Measurements from ENCODE around the gene PIP4K2B.

Gene PIP4K2B

GRCh38 chr17:38743556-38744171 lies 55.7 kb downstream of the PIP4K2B start:
- Histone ChIP-seq H3K4me1 (ENCODE audit: insufficient read depth, low read length) (peaks cover 20% of the 10 kb centered on the region), H3K9me3 (ENCODE audit: control insufficient read depth, insufficient read depth, low read length) (no peaks in the 10 kb centered on the region), H3K36me3 (ENCODE audit: insufficient read depth, low read length) (no peaks in the 10 kb centered on the region; the same call in 1 of the 2 replicates), H3K9ac (ENCODE audit: low read depth, low read length) (no peak overlapping the region)

- H3K4me1 ChIP-seq (ENCODE audit: insufficient read depth, low read length), result peaks cover 20% of the 10 kb centered on the region
- no peaks in the 10 kb centered on the region for H3K9me3 ChIP-seq (ENCODE audit: control insufficient read depth, insufficient read depth, low read length)
- H3K36me3 ChIP-seq (ENCODE audit: insufficient read depth, low read length), result no peaks in the 10 kb centered on the region; the same call in none of the 2 replicates
- H3K9ac ChIP-seq (ENCODE audit: low read depth, low read length), result no peak overlapping the region
Measured at GRCh38 chr17:38742411-38743308, 56.7 kb downstream of the PIP4K2B start.

DNA sequence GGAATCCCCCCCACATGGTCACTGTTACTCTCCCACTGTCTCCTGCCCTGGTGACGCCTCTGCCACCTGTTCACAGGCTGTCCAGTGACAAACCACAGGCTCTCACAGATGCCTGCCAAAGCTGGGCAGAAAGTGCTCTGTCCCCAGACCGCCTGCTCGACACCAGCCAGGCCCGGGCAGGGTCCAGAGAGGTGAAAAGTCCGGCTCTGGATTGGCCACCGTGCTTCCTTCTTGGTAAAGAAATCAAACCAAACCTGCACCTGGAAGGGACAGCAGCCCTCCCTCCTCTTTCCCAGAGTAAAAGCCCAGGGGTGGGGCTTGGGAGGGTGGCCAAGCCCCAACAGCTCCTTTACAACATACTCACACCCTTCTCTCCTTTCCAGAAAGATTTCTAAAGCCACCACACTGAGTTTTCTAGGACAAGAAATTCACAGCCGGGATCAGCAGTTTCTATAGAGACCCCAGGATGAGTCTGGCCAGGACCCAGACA lies 57.4 kb downstream of the PIP4K2B start:
- Histone ChIP-seq H3K9me3 (ENCODE audit: control insufficient read depth, insufficient read depth, low read length) (no peaks in the 10 kb centered on the region), H3K36me3 (ENCODE audit: insufficient read depth, low read length) (no peaks in the 10 kb centered on the region; the same call in none of the 2 replicates), H3K9ac (ENCODE audit: low read depth, low read length) (no peak overlapping the region), H3K4me1 (ENCODE audit: insufficient read depth, low read length) (peaks cover 20% of the 10 kb centered on the region)

- Histone ChIP-seq H3K9ac (ENCODE audit: low read depth, low read length) (no peak overlapping the region), H3K36me3 (ENCODE audit: insufficient read depth, low read length) (no peaks in the 10 kb centered on the region; the same call in none of the 2 replicates), H3K4me1 (ENCODE audit: insufficient read depth, low read length) (peaks cover 18% of the 10 kb centered on the region), H3K9me3 (ENCODE audit: control insufficient read depth, insufficient read depth, low read length) (no peaks in the 10 kb centered on the region)
Measured at GRCh38 chr17:38741461-38741860, 57.9 kb downstream of the PIP4K2B start.

DNA sequence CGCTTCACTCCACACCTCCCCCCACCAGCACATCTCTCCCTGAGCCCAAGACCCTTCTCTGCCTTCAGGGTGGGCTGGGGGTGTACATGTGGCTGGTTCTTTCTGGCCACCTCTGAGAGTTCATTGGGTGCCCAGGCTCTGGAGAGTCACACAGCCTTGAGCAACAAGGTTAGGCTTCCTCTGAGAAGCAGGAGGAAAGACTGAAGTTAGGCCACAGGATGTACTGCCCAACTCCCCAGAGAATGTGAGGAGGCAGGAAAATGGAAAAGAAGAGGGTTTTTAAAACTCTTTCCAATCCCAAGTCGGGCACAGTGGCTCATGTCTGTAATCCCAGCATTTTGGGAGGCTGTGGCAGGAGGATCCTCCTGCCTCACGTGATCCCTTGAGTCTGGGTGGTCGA lies 58.5 kb downstream of the PIP4K2B start:
- H3K9me3 ChIP-seq (ENCODE audit: control insufficient read depth, insufficient read depth, low read length), result no peaks in the 10 kb centered on the region
- no peaks in the 10 kb centered on the region; the same call in none of the 2 replicates for H3K36me3 ChIP-seq (ENCODE audit: insufficient read depth, low read length)
- H3K9ac ChIP-seq (ENCODE audit: low read depth, low read length), result no peak overlapping the region
- H3K4me1 ChIP-seq (ENCODE audit: insufficient read depth, low read length), result peaks cover 12% of the 10 kb centered on the region

DNA sequence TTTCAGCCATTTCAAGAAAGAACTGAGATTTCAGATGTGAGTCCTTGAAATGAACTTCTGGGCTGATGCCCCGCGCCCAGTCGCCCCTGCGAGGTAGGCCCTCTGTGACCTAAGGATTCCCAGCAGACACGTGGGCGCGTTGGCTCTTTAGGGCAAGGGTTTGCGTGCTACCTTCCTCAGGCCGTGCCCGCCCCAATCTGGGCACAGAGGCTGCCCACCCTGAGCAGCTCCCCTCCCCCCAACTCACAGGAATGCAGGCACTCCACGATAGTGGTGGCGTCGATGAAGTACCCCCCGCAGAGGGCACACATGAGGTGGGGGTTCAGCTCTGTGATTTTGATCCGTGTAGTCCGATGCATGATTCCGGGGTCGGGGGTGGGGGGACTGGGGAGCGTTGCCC lies 59.3 kb downstream of the PIP4K2B start:
- no peaks in the 10 kb centered on the region; the same call in none of the 2 replicates for H3K36me3 ChIP-seq (ENCODE audit: insufficient read depth, low read length)
- no peaks in the 10 kb centered on the region for H3K9me3 ChIP-seq (ENCODE audit: control insufficient read depth, insufficient read depth, low read length)
- no peak overlapping the region for H3K9ac ChIP-seq (ENCODE audit: low read depth, low read length)
- H3K4me1 ChIP-seq (ENCODE audit: insufficient read depth, low read length), result peaks cover 6% of the 10 kb centered on the region

DNA sequence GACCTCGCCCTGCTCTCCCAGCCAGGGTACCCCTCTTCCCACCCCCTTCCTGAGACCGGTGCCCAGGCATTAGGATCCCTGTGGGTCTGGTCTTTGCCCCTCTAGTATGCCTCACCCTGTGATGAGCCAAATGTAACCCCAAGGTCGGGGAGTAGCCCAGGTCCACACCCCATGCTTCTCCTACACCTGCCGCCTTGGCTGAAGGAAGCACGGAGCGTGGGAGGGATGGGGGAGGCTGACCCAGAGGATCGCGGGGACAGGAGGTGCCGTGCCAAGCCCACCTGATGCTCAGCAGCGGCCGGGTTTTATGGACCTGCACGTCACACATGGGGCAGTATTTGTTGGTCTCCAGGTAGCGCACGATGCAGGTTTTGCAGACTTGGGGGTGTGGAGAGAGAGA lies 60.1 kb downstream of the PIP4K2B start:
- H3K9me3 ChIP-seq (ENCODE audit: control insufficient read depth, insufficient read depth, low read length), result no peaks in the 10 kb centered on the region
- H3K4me1 ChIP-seq (ENCODE audit: insufficient read depth, low read length), result peaks cover 7% of the 10 kb centered on the region
- no peak overlapping the region for H3K9ac ChIP-seq (ENCODE audit: low read depth, low read length)
- no peaks in the 10 kb centered on the region; the same call in none of the 2 replicates for H3K36me3 ChIP-seq (ENCODE audit: insufficient read depth, low read length)

DNA sequence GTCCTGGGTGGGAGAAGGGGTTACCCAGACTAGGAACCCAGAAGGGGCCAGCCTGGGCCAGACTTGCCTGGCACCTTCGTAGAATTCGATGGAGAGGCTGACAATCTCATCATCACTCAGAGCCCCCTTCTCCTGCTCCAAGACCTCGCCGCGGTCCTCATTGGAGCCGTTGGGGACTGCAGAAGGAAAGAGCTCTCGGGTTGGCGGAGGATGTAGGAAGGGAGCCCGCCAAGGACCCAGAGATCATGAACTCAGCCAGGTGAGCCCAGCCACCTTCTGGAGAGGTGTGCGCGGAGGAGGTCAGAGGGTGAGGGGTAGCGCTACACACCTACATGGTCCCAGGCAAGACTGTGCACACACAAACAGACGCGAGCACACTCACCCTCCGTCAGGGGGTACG lies 60.7 kb downstream of the PIP4K2B start:
- Histone ChIP-seq H3K9ac (ENCODE audit: low read depth, low read length) (no peak overlapping the region), H3K9me3 (ENCODE audit: control insufficient read depth, insufficient read depth, low read length) (no peaks in the 10 kb centered on the region), H3K4me1 (ENCODE audit: insufficient read depth, low read length) (peaks cover 6% of the 10 kb centered on the region), H3K36me3 (ENCODE audit: insufficient read depth, low read length) (no peaks in the 10 kb centered on the region; the same call in none of the 2 replicates)

DNA sequence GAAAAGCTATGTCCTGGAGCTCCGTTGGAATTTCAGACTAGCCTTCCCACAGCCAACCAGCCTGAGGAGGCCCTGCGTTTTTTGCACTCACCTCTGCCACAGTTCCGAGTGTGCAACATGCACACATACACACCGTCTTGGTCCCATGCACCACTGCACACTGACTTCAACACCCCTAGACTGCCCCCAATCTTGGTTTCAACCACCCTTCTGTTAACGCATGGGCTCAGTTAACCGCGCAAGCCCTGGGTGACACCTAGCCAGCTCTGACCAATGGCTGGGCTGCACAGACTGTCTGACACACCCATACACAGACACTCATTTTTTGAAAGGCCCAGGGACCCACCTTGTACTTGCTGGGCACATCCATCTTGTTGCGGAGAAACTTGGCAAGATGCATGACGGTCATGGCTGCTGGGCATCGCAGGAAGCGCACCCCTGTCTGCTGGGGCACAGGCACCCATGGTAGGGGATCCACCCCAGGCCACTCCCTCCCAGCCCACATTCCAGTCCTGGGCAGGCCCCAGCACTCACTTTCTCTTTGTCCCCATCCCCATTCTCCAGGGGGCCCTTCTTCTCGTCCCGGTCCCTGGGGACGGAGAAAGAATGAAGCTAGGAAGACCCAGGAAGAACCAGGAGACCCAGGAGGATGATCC lies 61.2 kb downstream of the PIP4K2B start:
- Histone ChIP-seq H3K36me3 (ENCODE audit: insufficient read depth, low read length) (no peaks in the 10 kb centered on the region; the same call in none of the 2 replicates), H3K4me1 (ENCODE audit: insufficient read depth, low read length) (0 out of 2 replicates have a peak, but pooled peaks cover 4% of the 10 kb centered on the region), H3K9ac (ENCODE audit: low read depth, low read length) (no peak overlapping the region), H3K9me3 (ENCODE audit: control insufficient read depth, insufficient read depth, low read length) (no peaks in the 10 kb centered on the region)

DNA sequence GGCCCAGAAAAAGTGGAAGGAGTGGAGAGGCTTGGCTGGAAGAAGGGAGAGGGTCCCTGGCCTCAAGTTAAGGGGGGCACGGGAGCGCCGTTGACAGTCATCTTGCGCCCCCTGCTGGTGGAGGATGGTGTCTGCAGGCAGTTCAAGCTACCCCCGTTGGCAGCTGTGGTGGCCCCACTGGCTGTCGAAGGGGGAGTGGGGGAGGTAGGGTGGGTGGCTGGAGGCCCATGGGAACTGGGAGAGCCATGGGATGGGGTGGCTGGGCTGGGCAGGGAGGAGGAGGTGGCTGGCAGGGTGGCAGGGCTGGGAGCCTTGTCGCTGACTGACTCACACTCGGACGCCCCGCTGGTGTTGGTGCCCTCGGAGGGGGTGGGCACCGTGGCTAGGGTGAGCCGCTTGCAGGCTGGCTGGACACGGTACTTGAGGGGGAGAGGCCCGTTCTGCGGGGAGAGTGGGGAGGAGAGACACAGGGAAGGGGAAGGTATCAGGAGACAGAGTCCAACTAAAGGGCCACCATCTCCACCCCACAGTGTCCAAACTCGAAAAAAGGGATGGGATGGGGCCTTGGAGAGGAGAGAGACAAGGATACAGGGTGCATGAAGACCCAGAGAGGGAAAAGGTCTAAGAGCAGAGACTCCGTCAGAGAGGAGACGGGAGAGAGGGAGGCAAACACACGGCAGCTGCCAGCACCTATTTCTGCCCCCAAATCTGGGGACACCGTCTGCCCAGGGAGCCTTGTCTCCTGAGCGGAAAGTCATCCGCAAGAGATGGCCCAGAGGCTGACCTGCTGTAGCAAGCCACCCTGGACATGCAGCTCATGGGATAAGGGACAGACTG lies 64.0 kb downstream of the PIP4K2B start:
- Histone ChIP-seq H3K36me3 (ENCODE audit: insufficient read depth, low read length) (no peaks in the 10 kb centered on the region; the same call in none of the 2 replicates), H3K9me3 (ENCODE audit: control insufficient read depth, insufficient read depth, low read length) (no peaks in the 10 kb centered on the region), H3K4me1 (ENCODE audit: insufficient read depth, low read length) (0 out of 2 replicates have a peak, but pooled peaks cover 10% of the 10 kb centered on the region), H3K9ac (ENCODE audit: low read depth, low read length) (no peak overlapping the region)

GRCh38 chr17:38733982-38734973 lies 65.1 kb downstream of the PIP4K2B start:
- Histone ChIP-seq H3K36me3 (ENCODE audit: insufficient read depth, low read length) (no peaks in the 10 kb centered on the region; the same call in none of the 2 replicates), H3K9me3 (ENCODE audit: control insufficient read depth, insufficient read depth, low read length) (no peaks in the 10 kb centered on the region), H3K9ac (ENCODE audit: low read depth, low read length) (no peak overlapping the region), H3K4me1 (ENCODE audit: insufficient read depth, low read length) (0 out of 2 replicates have a peak, but pooled peaks cover 10% of the 10 kb centered on the region)

- Histone ChIP-seq H3K9me3 (ENCODE audit: control insufficient read depth, insufficient read depth, low read length) (no peaks in the 10 kb centered on the region), H3K36me3 (ENCODE audit: insufficient read depth, low read length) (no peaks in the 10 kb centered on the region; the same call in none of the 2 replicates), H3K4me1 (ENCODE audit: insufficient read depth, low read length) (peaks cover 12% of the 10 kb centered on the region; the same call in 1 of the 2 replicates), H3K9ac (ENCODE audit: low read depth, low read length) (no peak overlapping the region)
Measured at GRCh38 chr17:38733282-38733981, 65.9 kb downstream of the PIP4K2B start.
